Lower leg skin (tissue), 4 donors: ENCODE data around the gene SLC25A12. TPM values are rescaled to one million over a fixed set of nuclear protein-coding genes. Genes with fewer than 3 reads are reported as not detected.

Experiments used
- DNase-seq, 2 donors: peaks; one replicate each; pipeline ENCODE4 v3.0.0-alpha.2; 2019; ENCODE audit warnings: low spot score in 2 of 2
- H3K4me3 ChIP-seq: fragments of 200-600 bp; sonication (generic); 2 replicates; pipeline ENCODE4 v1.5.1; 2017; ENCODE audit warnings: mild to moderate bottlenecking, low read depth; ENCODE audit not compliant: poor library complexity, severe bottlenecking
- POLR2A ChIP-seq, 2 donors: fragments of 450-650 bp; IDR thresholded peaks; one replicate each; pipeline ENCODE4 v1.6.1; 2016 to 2017; ENCODE audit warnings: antibody characterized with exemption in 2 of 2, mild to moderate bottlenecking in 1 of 2, moderate library complexity in 1 of 2
- WGBS, 2 donors: methylation state at CpG; one replicate each; pipeline ENCODE4 v1.1.5; 2018; 5-methylcytosine and 5-hydroxymethylcytosine counted together
- intact Hi-C: fragments of 100-400 bp; cut with DNase I; formaldehyde crosslinking; loops from one replicate; pipeline ENCODE4 v1.15.0; 2023; ENCODE audit warnings: low total_unique reads
- total RNA-seq, 4 donors: library from RNA; depleted of rRNA; stranded (reverse); fragments of >200 nt; gene quantifications; one replicate each; pipeline ENCODE4 v1.1.0, GENCODE V29; 2016
- TF ChIP-seq, protein P1 (sequence below), 3 donors: fragments of 450-650 bp; IDR thresholded peaks; one replicate each; pipeline ENCODE4 v1.5.1; 2016; ENCODE audit warnings: antibody characterized with exemption in 3 of 3, mild to moderate bottlenecking in 3 of 3, moderate library complexity in 2 of 3

Gene SLC25A12
- total RNA-seq, 4 donors from 2014 or later: 18.1 to 28.1 (median 25.8) TPM

- intact Hi-C loops: no loop called here
- no peak for DNase-seq
- no peak for TF ChIP-seq POLR2A (IDR thresholded peaks at IDR 0.05)
- TF ChIP-seq, protein P1, sequence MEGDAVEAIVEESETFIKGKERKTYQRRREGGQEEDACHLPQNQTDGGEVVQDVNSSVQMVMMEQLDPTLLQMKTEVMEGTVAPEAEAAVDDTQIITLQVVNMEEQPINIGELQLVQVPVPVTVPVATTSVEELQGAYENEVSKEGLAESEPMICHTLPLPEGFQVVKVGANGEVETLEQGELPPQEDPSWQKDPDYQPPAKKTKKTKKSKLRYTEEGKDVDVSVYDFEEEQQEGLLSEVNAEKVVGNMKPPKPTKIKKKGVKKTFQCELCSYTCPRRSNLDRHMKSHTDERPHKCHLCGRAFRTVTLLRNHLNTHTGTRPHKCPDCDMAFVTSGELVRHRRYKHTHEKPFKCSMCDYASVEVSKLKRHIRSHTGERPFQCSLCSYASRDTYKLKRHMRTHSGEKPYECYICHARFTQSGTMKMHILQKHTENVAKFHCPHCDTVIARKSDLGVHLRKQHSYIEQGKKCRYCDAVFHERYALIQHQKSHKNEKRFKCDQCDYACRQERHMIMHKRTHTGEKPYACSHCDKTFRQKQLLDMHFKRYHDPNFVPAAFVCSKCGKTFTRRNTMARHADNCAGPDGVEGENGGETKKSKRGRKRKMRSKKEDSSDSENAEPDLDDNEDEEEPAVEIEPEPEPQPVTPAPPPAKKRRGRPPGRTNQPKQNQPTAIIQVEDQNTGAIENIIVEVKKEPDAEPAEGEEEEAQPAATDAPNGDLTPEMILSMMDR (IDR thresholded peaks at IDR 0.05): no peak
- no peak overlapping the region for H3K4me3 ChIP-seq
These were observed 59.8 kb downstream of the SLC25A12 start for GRCh38 chr2:171834286-171834685.

DNA sequence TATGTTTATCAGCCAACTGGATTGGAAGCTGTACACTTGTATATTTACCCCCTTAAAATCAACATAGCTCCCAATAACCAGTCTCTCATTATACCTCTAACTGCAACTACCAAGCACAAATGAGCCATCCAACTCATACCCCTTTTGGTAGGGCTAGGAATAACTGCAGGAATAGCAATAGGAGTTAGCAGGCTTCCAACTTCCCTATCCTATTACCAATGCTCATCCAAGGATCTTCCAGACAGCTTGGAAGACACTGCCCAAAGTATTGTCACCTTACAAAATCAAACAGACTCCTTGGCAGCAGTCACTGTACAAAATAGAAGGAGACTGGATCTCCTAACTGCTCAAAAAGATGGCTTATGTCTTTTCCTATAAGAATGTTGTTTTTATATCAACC is 61.6 kb downstream of the SLC25A12 start:
- H3K4me3 ChIP-seq: no peak overlapping the region
- intact Hi-C loops: no loop called here
- TF ChIP-seq, protein P1 (IDR thresholded peaks at IDR 0.05): no peak
- DNase-seq: no peak

- WGBS, 2 donors: 94 to 96% methylated on average over 3 of the region's 3 CpGs
- intact Hi-C loops: no loop called here
- DNase-seq: no peak
- no peak overlapping the region for H3K4me3 ChIP-seq
- TF ChIP-seq, protein P1 (IDR thresholded peaks at IDR 0.05): no peak
- TF ChIP-seq POLR2A (IDR thresholded peaks at IDR 0.05): no peak
These were observed 64.0 kb downstream of the SLC25A12 start for GRCh38 chr2:171830039-171830438.

- 89 to 97% methylated on average over 1 of the region's 1 CpG for WGBS, 2 donors
- H3K4me3 ChIP-seq: no peak overlapping the region
- DNase-seq: no peak
- TF ChIP-seq, protein P1 (IDR thresholded peaks at IDR 0.05): no peak
- TF ChIP-seq POLR2A (IDR thresholded peaks at IDR 0.05): no peak
- intact Hi-C loops: no loop called here
These were observed 70.0 kb downstream of the SLC25A12 start for GRCh38 chr2:171824086-171824485.

- DNase-seq: no peak
- intact Hi-C loops: no loop called here
- no peak overlapping the region for H3K4me3 ChIP-seq
- TF ChIP-seq, protein P1 (IDR thresholded peaks at IDR 0.05): no peak
- TF ChIP-seq POLR2A (IDR thresholded peaks at IDR 0.05): no peak
- 96 to 100% methylated on average over 1 of the region's 1 CpG for WGBS, 2 donors
These were observed 71.3 kb downstream of the SLC25A12 start for GRCh38 chr2:171822525-171823322.

DNA sequence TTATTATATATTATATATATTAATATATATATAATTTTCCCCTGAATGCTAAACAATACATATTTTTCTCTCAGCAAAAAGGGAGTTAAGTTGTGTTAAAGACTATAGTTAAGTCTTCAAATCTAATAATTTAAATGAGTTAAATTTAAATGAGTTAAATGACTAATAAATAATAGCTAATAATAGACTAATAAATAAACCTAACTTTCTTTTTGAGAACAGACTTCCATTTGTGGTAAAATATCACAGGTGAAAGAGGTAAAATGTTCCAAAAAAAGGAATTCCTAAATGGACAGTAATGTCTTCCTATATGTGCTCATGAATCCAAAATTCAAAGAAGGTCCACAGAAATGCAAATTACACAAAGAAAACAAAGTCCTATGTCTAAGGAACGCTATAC is 74.6 kb downstream of the SLC25A12 start:
- WGBS, 2 donors: 91 to 97% methylated on average over 1 of the region's 1 CpG
- DNase-seq: no peak
- TF ChIP-seq, protein P1 (IDR thresholded peaks at IDR 0.05): no peak
- TF ChIP-seq POLR2A (IDR thresholded peaks at IDR 0.05): no peak
- intact Hi-C loops: no loop called here
- no peak overlapping the region for H3K4me3 ChIP-seq
